Activated T-cell treated with anti-CD3 and anti-CD28 coated beads, Interleukin-2, amount 50 U/mL, for 24 hours (primary cell): ENCODE measurements around the gene GMNN.
"Not testable (repeated sequence)": the region's sequence is repeated elsewhere in the genome, so short reads cannot be mapped to it uniquely, and the experiment has no call there.

Experiments used
- DNase-seq: peaks from one replicate; pipeline ENCODE4 v3.0.0-alpha.2; 2020
- H3K27ac Mint-ChIP-seq: 2 replicates; pipeline ENCODE4 v1.8.0; 2020; ENCODE audit warnings: mild to moderate bottlenecking, mixed read lengths
- H3K27me3 Mint-ChIP-seq: 2 replicates; pipeline ENCODE4 v1.8.0; 2020; ENCODE audit warnings: mixed read lengths
- H3K36me3 Mint-ChIP-seq: 2 replicates; pipeline ENCODE4 v1.8.0; 2020; ENCODE audit warnings: low read depth, mixed read lengths
- H3K4me1 Mint-ChIP-seq: 2 replicates; pipeline ENCODE4 v1.8.0; 2020; ENCODE audit warnings: low read depth, mixed read lengths
- H3K4me3 Mint-ChIP-seq: 2 replicates; pipeline ENCODE4 v1.8.0; 2020; ENCODE audit warnings: mild to moderate bottlenecking, moderate library complexity, mixed read lengths
- H3K9me3 Mint-ChIP-seq: 2 replicates; pipeline ENCODE4 v1.8.0; 2020; ENCODE audit warnings: mixed read lengths

Gene GMNN

GRCh38 chr6:24774696-24775519, at the start of gene GMNN:
GMNN (plus strand) TSS chr6:24774937; CDS start chr6:24777247, 2,310 bp downstream.
- H3K9me3 Mint-ChIP-seq = no peaks in the 10 kb centered on the region
- H3K4me1 Mint-ChIP-seq = peaks cover 36% of the 10 kb centered on the region
- peak within 1 kb of the TSS; percentile 98 for H3K4me3 Mint-ChIP-seq
- peak within 1 kb of the TSS; percentile 100 for H3K27ac Mint-ChIP-seq
- no peaks in the 10 kb centered on the region for H3K27me3 Mint-ChIP-seq
- peaks cover 46% of the 10 kb centered on the region for H3K36me3 Mint-ChIP-seq
- peak; percentile 98 for DNase-seq

- DNase-seq, H3K4me3 Mint-ChIP-seq, H3K36me3 Mint-ChIP-seq, H3K27ac Mint-ChIP-seq, H3K4me1 Mint-ChIP-seq: not testable (repeated sequence)
- H3K9me3 Mint-ChIP-seq = peaks cover 10% of the 10 kb centered on the region
- peaks cover 12% of the 10 kb centered on the region for H3K27me3 Mint-ChIP-seq
These were observed 44.1 kb upstream of the GMNN start for GRCh38 chr6:24730653-24731052.

GRCh38 chr6:24731456-24732134, 43.1 kb upstream of the GMNN start:
- Mint-ChIP-seq H3K27me3 (peaks cover 12% of the 10 kb centered on the region), H3K9me3 (peaks cover 10% of the 10 kb centered on the region)
- not testable (repeated sequence) for DNase-seq, H3K4me1 Mint-ChIP-seq, H3K4me3 Mint-ChIP-seq, H3K27ac Mint-ChIP-seq, H3K36me3 Mint-ChIP-seq

GRCh38 chr6:24734166-24734565, 40.6 kb upstream of the GMNN start:
- Mint-ChIP-seq H3K36me3 (no peaks in the 10 kb centered on the region), H3K27me3 (no peaks in the 10 kb centered on the region), H3K27ac (no peak overlapping the region), H3K4me1 (peaks cover 4% of the 10 kb centered on the region), H3K9me3 (peaks cover 10% of the 10 kb centered on the region), H3K4me3 (no peak overlapping the region)
- DNase-seq = no peak

GRCh38 chr6:24734710-24735109, 40.0 kb upstream of the GMNN start:
- not testable (repeated sequence) for H3K4me3 Mint-ChIP-seq, H3K36me3 Mint-ChIP-seq, H3K27ac Mint-ChIP-seq, DNase-seq, H3K4me1 Mint-ChIP-seq, H3K27me3 Mint-ChIP-seq
- H3K9me3 Mint-ChIP-seq = peaks cover 10% of the 10 kb centered on the region

- H3K4me3 Mint-ChIP-seq = no peak overlapping the region
- H3K4me1 Mint-ChIP-seq = peaks cover 24% of the 10 kb centered on the region
- H3K27ac Mint-ChIP-seq = no peak overlapping the region
- H3K27me3 Mint-ChIP-seq = no peaks in the 10 kb centered on the region
- no peak for DNase-seq
- no peaks in the 10 kb centered on the region for H3K9me3 Mint-ChIP-seq
- no peaks in the 10 kb centered on the region for H3K36me3 Mint-ChIP-seq
These were observed 36.0 kb upstream of the GMNN start for GRCh38 chr6:24738741-24739140.

- Mint-ChIP-seq H3K27ac (no peak overlapping the region), H3K27me3 (no peaks in the 10 kb centered on the region), H3K4me3 (no peak overlapping the region), H3K4me1 (peaks cover 32% of the 10 kb centered on the region), H3K36me3 (no peaks in the 10 kb centered on the region), H3K9me3 (no peaks in the 10 kb centered on the region)
- no peak for DNase-seq
These were observed 33.9 kb upstream of the GMNN start for GRCh38 chr6:24740861-24741260.

GRCh38 chr6:24742216-24742738, 32.5 kb upstream of the GMNN start:
- peak overlapping the region; percentile 96 for H3K27ac Mint-ChIP-seq
- no peaks in the 10 kb centered on the region for H3K36me3 Mint-ChIP-seq
- DNase-seq = no peak
- H3K4me3 Mint-ChIP-seq = no peak overlapping the region
- no peaks in the 10 kb centered on the region for H3K27me3 Mint-ChIP-seq
- H3K4me1 Mint-ChIP-seq = peaks cover 32% of the 10 kb centered on the region
- no peaks in the 10 kb centered on the region for H3K9me3 Mint-ChIP-seq

- Mint-ChIP-seq H3K4me1 (peaks cover 32% of the 10 kb centered on the region), H3K4me3 (peak overlapping the region; percentile 55), H3K36me3 (no peaks in the 10 kb centered on the region), H3K9me3 (no peaks in the 10 kb centered on the region), H3K27ac (peak overlapping the region; percentile 96), H3K27me3 (no peaks in the 10 kb centered on the region)
- no peak for DNase-seq
These were observed 31.3 kb upstream of the GMNN start for GRCh38 chr6:24743265-24743943.

- peak overlapping the region; percentile 96 for H3K27ac Mint-ChIP-seq
- peaks cover 32% of the 10 kb centered on the region for H3K4me1 Mint-ChIP-seq
- no peaks in the 10 kb centered on the region for H3K27me3 Mint-ChIP-seq
- H3K9me3 Mint-ChIP-seq = no peaks in the 10 kb centered on the region
- H3K36me3 Mint-ChIP-seq = no peaks in the 10 kb centered on the region
- no peak for DNase-seq
- peak overlapping the region; percentile 55 for H3K4me3 Mint-ChIP-seq
These were observed 30.8 kb upstream of the GMNN start for GRCh38 chr6:24743944-24744335.

GRCh38 chr6:24744911-24745310, 29.8 kb upstream of the GMNN start:
- no peak for DNase-seq
- Mint-ChIP-seq H3K4me3 (no peak overlapping the region), H3K4me1 (peaks cover 32% of the 10 kb centered on the region), H3K36me3 (no peaks in the 10 kb centered on the region), H3K9me3 (no peaks in the 10 kb centered on the region), H3K27ac (no peak overlapping the region), H3K27me3 (peaks cover 3% of the 10 kb centered on the region)

- Mint-ChIP-seq H3K4me3 (no peak overlapping the region), H3K27ac (no peak overlapping the region), H3K36me3 (no peaks in the 10 kb centered on the region), H3K9me3 (peaks cover 1% of the 10 kb centered on the region), H3K27me3 (peaks cover 3% of the 10 kb centered on the region), H3K4me1 (peaks cover 6% of the 10 kb centered on the region)
- DNase-seq = no peak
These were observed 25.4 kb upstream of the GMNN start for GRCh38 chr6:24749297-24749696.

- not testable (repeated sequence) for H3K36me3 Mint-ChIP-seq, H3K27ac Mint-ChIP-seq, H3K4me1 Mint-ChIP-seq, H3K9me3 Mint-ChIP-seq, H3K27me3 Mint-ChIP-seq, H3K4me3 Mint-ChIP-seq, DNase-seq
These were observed 23.9 kb upstream of the GMNN start for GRCh38 chr6:24750878-24751277.

GRCh38 chr6:24752503-24752902, 22.2 kb upstream of the GMNN start:
- no peak for DNase-seq
- H3K27ac Mint-ChIP-seq = no peak overlapping the region
- H3K27me3 Mint-ChIP-seq = peaks cover 3% of the 10 kb centered on the region
- H3K36me3 Mint-ChIP-seq = no peaks in the 10 kb centered on the region
- no peaks in the 10 kb centered on the region for H3K4me1 Mint-ChIP-seq
- peaks cover 2% of the 10 kb centered on the region for H3K9me3 Mint-ChIP-seq
- no peak overlapping the region for H3K4me3 Mint-ChIP-seq
